Kidney (tissue), 14 donors: ENCODE measurements around the gene GRID1. TPM values are rescaled to one million over a fixed set of nuclear protein-coding genes. Genes with fewer than 3 reads are reported as not detected.

Experiments used
- DNase-seq, 5 donors: peaks; one replicate each; pipeline ENCODE4 v3.0.0-alpha.2; 2013 to 2020
- FAIRE-seq: peaks from 2 replicates; lab custom pipeline; 2012; peaks lifted over from hg19 to GRCh38; lab: Jason Lieb, UNC
- H3K27ac ChIP-seq, 2 donors: one replicate each; pipeline ENCODE4 v1.7.0; 2013; ENCODE audit warnings: low read depth in 2 of 2, low read length in 2 of 2, inconsistent platforms in 1 of 2
- H3K27me3 ChIP-seq: one replicate; pipeline ENCODE4 v1.7.1; 2013; ENCODE audit warnings: low read length, inconsistent platforms; ENCODE audit not compliant: control insufficient read depth, insufficient read depth
- H3K36me3 ChIP-seq, 3 donors: one replicate each; pipeline versions ENCODE4 v1.7.0 to v1.7.1; 2013; ENCODE audit warnings: low read length in 3 of 3, control low read depth in 1 of 3, inconsistent platforms in 1 of 3; ENCODE audit not compliant: insufficient read depth in 3 of 3, control insufficient read depth in 2 of 3
- H3K4me1 ChIP-seq, 3 donors: one replicate each; pipeline versions ENCODE4 v1.7.0 to v1.7.1; 2013; ENCODE audit warnings: low read length in 3 of 3, inconsistent platforms in 1 of 3, low read depth in 1 of 3; ENCODE audit not compliant: control insufficient read depth in 2 of 3, insufficient read depth in 2 of 3
- H3K4me3 ChIP-seq, 3 donors: one replicate each; pipeline versions ENCODE4 v1.7.0 to v1.8.1; 2013; ENCODE audit warnings: low read length in 3 of 3, control low read depth in 1 of 3, inconsistent platforms in 1 of 3
- H3K9ac ChIP-seq, 3 donors: one replicate each; pipeline versions ENCODE4 v1.7.0 to v1.7.1; 2013; ENCODE audit warnings: low read length in 3 of 3, control low read depth in 1 of 3, inconsistent platforms in 1 of 3
- H3K9me3 ChIP-seq, 3 donors: one replicate each; pipeline versions ENCODE4 v1.7.0 to v1.7.1; 2013; ENCODE audit warnings: low read length in 3 of 3, control low read depth in 1 of 3, inconsistent platforms in 1 of 3; ENCODE audit not compliant: control insufficient read depth in 2 of 3, insufficient read depth in 1 of 3
- intact Hi-C: fragments of 100-400 bp; cut with DNase I; formaldehyde crosslinking; loops from one replicate; pipeline ENCODE4 v1.11.1; 2022
- polyA plus RNA-seq: library from polyadenylated mRNA; stranded (reverse); fragments of 350-450 nt; fragmentation: Illumina TruSeq; extraction: RNeasy Lipid Tissue Mini Kit (QIAGEN cat#74804); gene quantifications from one replicate; pipeline ENCODE4 v1.2.3, GENCODE V29; 2014; ENCODE audit warnings: low read depth, low replicate concordance; ENCODE audit not compliant: insufficient read depth
- total RNA-seq: library from RNA; stranded (reverse); fragmentation: NEBNext Ultra II Directional; extraction: Animal tissue kit (Norgen Biotek cat#: 25700); gene quantifications from one replicate; pipeline ENCODE4 v1.2.1, GENCODE V29; 2021
- TF ChIP-seq, protein P1 (sequence below): IDR thresholded peaks from 3 replicates; pipeline ENCODE4 v1.5.1; 2012; ENCODE audit warnings: mild to moderate bottlenecking, moderate library complexity, borderline replicate concordance; ENCODE audit not compliant: insufficient read depth; ENCODE audit errors: extremely low read depth
- donor health status: control.
- donor health status: control.
- donor health status: control.
- donor health status: control.
- donor health status: control.
- donor health status: DM: yes; HTN: yes; CAD: no.
- donor health status: Normal renal cell carcinoma (clear cell type).

The GRID1 gene
- total and polyA plus RNA-seq, 2 donors from 2014 or later: 0.37 to 1.4 TPM

GRCh38 chr10:85901599-85901998 is 465.0 kb downstream of the GRID1 start:
- Histone ChIP-seq H3K36me3 (no peaks in the 10 kb centered on the region), H3K27me3 (no peaks in the 10 kb centered on the region), H3K9ac (no peak overlapping the region), H3K27ac (no peak overlapping the region), H3K4me1 (no peaks in the 10 kb centered on the region), H3K4me3 (no peak overlapping the region), H3K9me3 (no peaks in the 10 kb centered on the region)
- intact Hi-C loops: no loop called here
- TF ChIP-seq, protein P1, sequence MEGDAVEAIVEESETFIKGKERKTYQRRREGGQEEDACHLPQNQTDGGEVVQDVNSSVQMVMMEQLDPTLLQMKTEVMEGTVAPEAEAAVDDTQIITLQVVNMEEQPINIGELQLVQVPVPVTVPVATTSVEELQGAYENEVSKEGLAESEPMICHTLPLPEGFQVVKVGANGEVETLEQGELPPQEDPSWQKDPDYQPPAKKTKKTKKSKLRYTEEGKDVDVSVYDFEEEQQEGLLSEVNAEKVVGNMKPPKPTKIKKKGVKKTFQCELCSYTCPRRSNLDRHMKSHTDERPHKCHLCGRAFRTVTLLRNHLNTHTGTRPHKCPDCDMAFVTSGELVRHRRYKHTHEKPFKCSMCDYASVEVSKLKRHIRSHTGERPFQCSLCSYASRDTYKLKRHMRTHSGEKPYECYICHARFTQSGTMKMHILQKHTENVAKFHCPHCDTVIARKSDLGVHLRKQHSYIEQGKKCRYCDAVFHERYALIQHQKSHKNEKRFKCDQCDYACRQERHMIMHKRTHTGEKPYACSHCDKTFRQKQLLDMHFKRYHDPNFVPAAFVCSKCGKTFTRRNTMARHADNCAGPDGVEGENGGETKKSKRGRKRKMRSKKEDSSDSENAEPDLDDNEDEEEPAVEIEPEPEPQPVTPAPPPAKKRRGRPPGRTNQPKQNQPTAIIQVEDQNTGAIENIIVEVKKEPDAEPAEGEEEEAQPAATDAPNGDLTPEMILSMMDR: no peak
- no peak for FAIRE-seq
- no peak for DNase-seq

DNA sequence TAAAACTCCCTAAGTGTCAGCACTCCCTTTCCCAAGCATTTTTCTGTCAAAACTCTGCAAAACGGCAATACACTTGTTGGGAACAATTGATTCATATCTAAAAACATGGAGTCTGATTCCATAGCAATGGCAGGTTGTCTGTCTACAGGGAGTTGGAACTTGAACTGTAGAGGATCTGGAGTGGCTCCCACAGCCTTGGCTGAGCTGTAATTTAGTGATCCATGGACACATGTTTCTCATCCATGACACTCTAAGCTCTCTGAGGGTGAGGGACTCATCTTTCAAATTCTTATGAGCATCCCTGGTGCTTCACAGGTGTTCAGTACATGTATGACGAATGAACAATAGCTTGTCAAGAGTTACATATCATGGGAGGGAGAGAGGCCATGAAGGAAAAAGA is 466.1 kb downstream of the GRID1 start:
- no peaks in the 10 kb centered on the region for H3K36me3 ChIP-seq
- FAIRE-seq: no peak
- H3K9ac ChIP-seq: no peak overlapping the region
- no peaks in the 10 kb centered on the region for H3K4me1 ChIP-seq
- intact Hi-C loops: no loop called here
- H3K4me3 ChIP-seq: no peak overlapping the region
- TF ChIP-seq, protein P1: no peak
- no peaks in the 10 kb centered on the region for H3K9me3 ChIP-seq
- H3K27me3 ChIP-seq: no peaks in the 10 kb centered on the region
- DNase-seq: no peak
- H3K27ac ChIP-seq: no peak overlapping the region

DNA sequence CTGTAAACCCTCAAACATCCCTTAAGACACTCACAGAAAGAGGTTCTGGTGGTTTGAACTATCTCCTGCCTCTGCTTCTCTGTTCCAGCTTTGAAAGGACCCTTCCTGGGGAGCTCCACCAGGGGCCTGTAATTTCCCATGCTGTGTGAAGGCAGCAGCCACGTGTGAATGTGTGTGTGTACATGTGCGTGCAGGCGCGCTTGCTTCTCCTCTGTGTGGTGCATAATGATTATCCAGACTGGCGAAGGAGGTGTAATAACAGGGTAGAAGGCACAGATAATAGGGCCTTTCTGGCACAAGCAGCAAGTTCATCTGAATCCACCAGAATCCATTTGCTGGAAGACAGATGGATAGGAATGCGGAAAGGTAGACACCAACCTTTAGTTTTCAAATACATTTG is 466.5 kb downstream of the GRID1 start:
- no peaks in the 10 kb centered on the region for H3K9me3 ChIP-seq
- FAIRE-seq: no peak

More for the DNA sequence above, 466.5 kb downstream of the GRID1 start:
- TF ChIP-seq, protein P1: no peak
- H3K4me3 ChIP-seq: no peak overlapping the region
- H3K27ac ChIP-seq: no peak overlapping the region
- H3K27me3 ChIP-seq: no peaks in the 10 kb centered on the region
- intact Hi-C loops: no loop called here
- no peaks in the 10 kb centered on the region for H3K36me3 ChIP-seq
- no peak for DNase-seq
- H3K9ac ChIP-seq: no peak overlapping the region
- no peaks in the 10 kb centered on the region for H3K4me1 ChIP-seq
